Limb (tissue), 2 donors: ENCODE measurements around the gene EPB41L1.

Experiments used
- DNase-seq, 2 donors: peaks; one replicate each; pipeline ENCODE4 v3.0.0-alpha.2; 2016; ENCODE audit errors: extremely low spot score in 2 of 2

EPB41L1 gene

GRCh38 chr20:36275441-36276189 lies 121.1 kb downstream of the EPB41L1 start:
- DNase-seq: no peak

- DNase-seq: no peak
Observed at GRCh38 chr20:36277546-36277945, 123.0 kb downstream of the EPB41L1 start.

GRCh38 chr20:36279362-36279761 lies 124.8 kb downstream of the EPB41L1 start:
- no peak for DNase-seq

GRCh38 chr20:36279776-36280175 lies 125.2 kb downstream of the EPB41L1 start:
- no peak for DNase-seq

GRCh38 chr20:36281785-36282380 lies 127.3 kb downstream of the EPB41L1 start:
- no peak for DNase-seq
